Measurements from ENCODE around the gene DMD. TPM values are rescaled to one million over a fixed set of nuclear protein-coding genes. Genes with fewer than 3 reads are reported as not detected.

Gene DMD
- total RNA-seq, 2 donors from 2014 or later: 1.4 to 7.5 TPM

GRCh38 chrX:32447640-32448039, 763.7 kb downstream of the DMD start:
- no peak for ATAC-seq (replicated peaks)
- no peak overlapping the region for H3K27ac Mint-ChIP-seq
- H3K4me3 Mint-ChIP-seq: no peak overlapping the region
- H3K36me3 Mint-ChIP-seq (ENCODE audit: low read depth): no peaks in the 10 kb centered on the region
- no peaks in the 10 kb centered on the region for H3K27me3 Mint-ChIP-seq
- peaks cover 6% of the 10 kb centered on the region for H3K9me3 Mint-ChIP-seq
- H3K4me1 Mint-ChIP-seq: peaks cover 4% of the 10 kb centered on the region

GRCh38 chrX:32443841-32444240, 767.5 kb downstream of the DMD start:
- no peaks in the 10 kb centered on the region for H3K27me3 Mint-ChIP-seq
- ATAC-seq (replicated peaks): no peak
- H3K27ac Mint-ChIP-seq: no peak overlapping the region
- no peaks in the 10 kb centered on the region for H3K36me3 Mint-ChIP-seq (ENCODE audit: low read depth)
- H3K9me3 Mint-ChIP-seq: peaks cover 7% of the 10 kb centered on the region
- H3K4me1 Mint-ChIP-seq: peaks cover 4% of the 10 kb centered on the region
- no peak overlapping the region for H3K4me3 Mint-ChIP-seq

GRCh38 chrX:32421266-32421665, 790.1 kb downstream of the DMD start:
- no peaks in the 10 kb centered on the region for H3K36me3 Mint-ChIP-seq (ENCODE audit: low read depth)
- no peak overlapping the region for H3K27ac Mint-ChIP-seq
- no peaks in the 10 kb centered on the region for H3K27me3 Mint-ChIP-seq

GRCh38 chrX:32408389-32408788, 803.0 kb downstream of the DMD start:
- Mint-ChIP-seq H3K4me3 (no peak overlapping the region), H3K4me1 (no peaks in the 10 kb centered on the region), H3K27me3 (no peaks in the 10 kb centered on the region), H3K9me3 (no peaks in the 10 kb centered on the region), H3K27ac (no peak overlapping the region), H3K36me3 (ENCODE audit: low read depth) (no peaks in the 10 kb centered on the region)
- ATAC-seq (replicated peaks): no peak

More at GRCh38 chrX:32421266-32421665, 790.1 kb downstream of the DMD start:
- no peak overlapping the region for H3K4me3 Mint-ChIP-seq
- H3K4me1 Mint-ChIP-seq: no peaks in the 10 kb centered on the region
- ATAC-seq (replicated peaks): no peak
- no peaks in the 10 kb centered on the region for H3K9me3 Mint-ChIP-seq

- Mint-ChIP-seq H3K27ac (no peak overlapping the region), H3K9me3 (no peaks in the 10 kb centered on the region), H3K27me3 (no peaks in the 10 kb centered on the region), H3K4me3 (no peak overlapping the region), H3K36me3 (ENCODE audit: low read depth) (no peaks in the 10 kb centered on the region), H3K4me1 (no peaks in the 10 kb centered on the region)
- ATAC-seq (replicated peaks): no peak
These were observed 813.7 kb downstream of the DMD start for GRCh38 chrX:32397562-32398216.

- Mint-ChIP-seq H3K4me3 (no peak overlapping the region), H3K4me1 (no peaks in the 10 kb centered on the region), H3K36me3 (ENCODE audit: low read depth) (no peaks in the 10 kb centered on the region), H3K27me3 (no peaks in the 10 kb centered on the region), H3K9me3 (no peaks in the 10 kb centered on the region), H3K27ac (no peak overlapping the region)
- ATAC-seq (replicated peaks): no peak
These were observed 815.5 kb downstream of the DMD start for GRCh38 chrX:32395878-32396277.

- ATAC-seq (replicated peaks): no peak
- H3K4me3 Mint-ChIP-seq: no peak overlapping the region
- no peak overlapping the region for H3K27ac Mint-ChIP-seq
- no peaks in the 10 kb centered on the region for H3K4me1 Mint-ChIP-seq
- no peaks in the 10 kb centered on the region for H3K27me3 Mint-ChIP-seq
- no peaks in the 10 kb centered on the region for H3K36me3 Mint-ChIP-seq (ENCODE audit: low read depth)
- H3K9me3 Mint-ChIP-seq: no peaks in the 10 kb centered on the region
These were observed 818.7 kb downstream of the DMD start for GRCh38 chrX:32392655-32393054.

- no peaks in the 10 kb centered on the region for H3K9me3 Mint-ChIP-seq
- no peaks in the 10 kb centered on the region for H3K4me1 Mint-ChIP-seq
- H3K36me3 Mint-ChIP-seq (ENCODE audit: low read depth): no peaks in the 10 kb centered on the region
- no peaks in the 10 kb centered on the region for H3K27me3 Mint-ChIP-seq
- no peak for ATAC-seq (replicated peaks)
- no peak overlapping the region for H3K4me3 Mint-ChIP-seq
- H3K27ac Mint-ChIP-seq: no peak overlapping the region
These were observed 840.7 kb downstream of the DMD start for GRCh38 chrX:32370456-32371205.

GRCh38 chrX:32293962-32294700, 917.2 kb downstream of the DMD start:
- H3K9me3 Mint-ChIP-seq: peaks cover 6% of the 10 kb centered on the region
- H3K27ac Mint-ChIP-seq: no peak overlapping the region
- ATAC-seq (replicated peaks): no peak
- no peaks in the 10 kb centered on the region for H3K4me1 Mint-ChIP-seq
- no peak overlapping the region for H3K4me3 Mint-ChIP-seq
- no peaks in the 10 kb centered on the region for H3K36me3 Mint-ChIP-seq (ENCODE audit: low read depth)
- H3K27me3 Mint-ChIP-seq: no peaks in the 10 kb centered on the region

- Mint-ChIP-seq H3K4me1 (no peaks in the 10 kb centered on the region), H3K4me3 (no peak overlapping the region)
- ATAC-seq (replicated peaks): no peak
These were observed 922.0 kb downstream of the DMD start for GRCh38 chrX:32289356-32289755.

GRCh38 chrX:32281853-32282252, 929.5 kb downstream of the DMD start:
- Mint-ChIP-seq H3K27ac (no peak overlapping the region), H3K27me3 (no peaks in the 10 kb centered on the region), H3K4me3 (no peak overlapping the region), H3K4me1 (no peaks in the 10 kb centered on the region), H3K9me3 (peaks cover 7% of the 10 kb centered on the region), H3K36me3 (ENCODE audit: low read depth) (no peaks in the 10 kb centered on the region)
- ATAC-seq (replicated peaks): no peak

More at GRCh38 chrX:32289356-32289755, 922.0 kb downstream of the DMD start:
- peaks cover 6% of the 10 kb centered on the region for H3K9me3 Mint-ChIP-seq
- no peaks in the 10 kb centered on the region for H3K36me3 Mint-ChIP-seq (ENCODE audit: low read depth)
- H3K27ac Mint-ChIP-seq: no peak overlapping the region
- H3K27me3 Mint-ChIP-seq: no peaks in the 10 kb centered on the region

- H3K27me3 Mint-ChIP-seq: no peaks in the 10 kb centered on the region
- no peak for ATAC-seq (replicated peaks)
- no peaks in the 10 kb centered on the region for H3K4me1 Mint-ChIP-seq
- no peak overlapping the region for H3K27ac Mint-ChIP-seq
- H3K4me3 Mint-ChIP-seq: no peak overlapping the region
- no peaks in the 10 kb centered on the region for H3K36me3 Mint-ChIP-seq (ENCODE audit: low read depth)
- H3K9me3 Mint-ChIP-seq: peaks cover 7% of the 10 kb centered on the region
These were observed 930.4 kb downstream of the DMD start for GRCh38 chrX:32280921-32281320.

- H3K36me3 Mint-ChIP-seq (ENCODE audit: low read depth): no peaks in the 10 kb centered on the region
- ATAC-seq (replicated peaks): no peak
- no peak overlapping the region for H3K4me3 Mint-ChIP-seq
- no peaks in the 10 kb centered on the region for H3K27me3 Mint-ChIP-seq
- H3K27ac Mint-ChIP-seq: no peak overlapping the region
- peaks cover 7% of the 10 kb centered on the region for H3K9me3 Mint-ChIP-seq
- no peaks in the 10 kb centered on the region for H3K4me1 Mint-ChIP-seq
These were observed 930.9 kb downstream of the DMD start for GRCh38 chrX:32280489-32280888.

GRCh38 chrX:32276153-32276552, 935.2 kb downstream of the DMD start:
- Mint-ChIP-seq H3K27ac (no peak overlapping the region), H3K9me3 (peaks cover 12% of the 10 kb centered on the region), H3K4me3 (no peak overlapping the region), H3K36me3 (ENCODE audit: low read depth) (no peaks in the 10 kb centered on the region), H3K27me3 (no peaks in the 10 kb centered on the region), H3K4me1 (no peaks in the 10 kb centered on the region)
- ATAC-seq (replicated peaks): no peak

GRCh38 chrX:32269866-32270265, 941.5 kb downstream of the DMD start:
- Mint-ChIP-seq H3K27ac (no peak overlapping the region), H3K9me3 (peaks cover 5% of the 10 kb centered on the region), H3K4me1 (no peaks in the 10 kb centered on the region), H3K36me3 (ENCODE audit: low read depth) (no peaks in the 10 kb centered on the region), H3K4me3 (no peak overlapping the region), H3K27me3 (no peaks in the 10 kb centered on the region)
- ATAC-seq (replicated peaks): no peak
